ENCODE measurements around the gene CD300LG. TPM values are rescaled to one million over a fixed set of nuclear protein-coding genes. Genes with fewer than 3 reads are reported as not detected.

Gene CD300LG
- total RNA-seq, 1 donor from 2014 or later, result not detected

DNA sequence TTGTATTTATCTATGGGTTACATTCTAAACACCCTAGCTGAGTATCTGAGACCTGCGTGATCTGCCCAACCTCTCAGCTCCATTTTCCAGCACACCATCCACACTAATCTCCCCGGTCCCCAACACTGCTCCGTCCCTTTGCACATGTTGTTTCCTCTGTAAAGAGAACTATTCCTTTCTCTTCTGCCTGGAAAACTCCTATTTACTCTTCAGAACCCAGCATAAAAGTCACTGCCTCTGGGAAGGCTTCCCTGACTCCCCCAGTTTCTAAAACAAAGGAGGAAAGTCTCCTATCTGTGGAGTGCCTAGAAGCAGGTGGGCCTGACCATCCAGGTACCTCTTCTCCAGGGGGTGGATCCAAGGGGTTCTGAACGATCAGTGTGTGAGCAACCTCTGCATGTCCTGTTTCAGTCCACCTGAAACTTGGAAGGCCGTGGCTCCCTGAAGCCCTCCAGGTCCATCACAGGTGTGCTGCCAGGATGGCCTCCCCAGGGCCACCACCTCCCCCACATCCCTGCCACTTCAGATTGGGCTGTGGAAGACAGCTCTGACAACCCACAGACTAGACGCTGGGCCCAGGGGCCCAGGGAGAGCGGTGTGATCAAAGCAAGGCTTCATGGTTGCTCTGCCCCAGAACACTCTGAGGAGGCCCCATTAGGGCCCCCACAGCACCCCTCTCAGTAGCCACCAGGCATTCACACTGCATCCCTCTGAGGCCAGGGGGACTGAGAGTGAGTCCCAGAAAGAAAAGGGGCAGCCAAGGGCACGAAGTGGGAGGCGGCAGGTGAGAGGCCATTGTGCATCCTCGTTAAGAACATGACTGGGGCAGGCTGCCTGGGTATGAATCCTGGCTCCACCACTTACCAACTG is 34.3 kb upstream of the CD300LG start:
- H3K27ac Mint-ChIP-seq, result no peak overlapping the region
- H3K9me3 Mint-ChIP-seq, result no peaks in the 10 kb centered on the region

DNA sequence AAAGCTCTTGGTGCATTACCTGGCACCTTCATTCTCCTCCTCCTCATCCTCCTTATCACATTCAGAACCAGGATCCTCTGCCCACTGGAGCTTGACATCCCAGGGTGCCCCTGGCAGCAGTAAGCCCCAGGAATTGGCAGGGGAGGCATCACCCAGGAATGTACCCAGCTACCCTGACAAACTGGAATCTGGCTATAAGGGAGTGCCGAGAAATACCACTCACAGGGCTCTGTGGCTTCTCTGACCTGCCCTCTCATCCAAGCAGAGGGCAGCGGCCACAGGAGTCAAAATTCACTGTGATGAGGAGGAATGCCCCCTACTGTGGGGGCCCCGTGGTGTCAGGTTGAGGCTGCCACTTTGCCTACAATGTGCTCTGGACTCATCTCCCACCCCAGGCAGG is 33.6 kb upstream of the CD300LG start:
- TF ChIP-seq, protein P1, sequence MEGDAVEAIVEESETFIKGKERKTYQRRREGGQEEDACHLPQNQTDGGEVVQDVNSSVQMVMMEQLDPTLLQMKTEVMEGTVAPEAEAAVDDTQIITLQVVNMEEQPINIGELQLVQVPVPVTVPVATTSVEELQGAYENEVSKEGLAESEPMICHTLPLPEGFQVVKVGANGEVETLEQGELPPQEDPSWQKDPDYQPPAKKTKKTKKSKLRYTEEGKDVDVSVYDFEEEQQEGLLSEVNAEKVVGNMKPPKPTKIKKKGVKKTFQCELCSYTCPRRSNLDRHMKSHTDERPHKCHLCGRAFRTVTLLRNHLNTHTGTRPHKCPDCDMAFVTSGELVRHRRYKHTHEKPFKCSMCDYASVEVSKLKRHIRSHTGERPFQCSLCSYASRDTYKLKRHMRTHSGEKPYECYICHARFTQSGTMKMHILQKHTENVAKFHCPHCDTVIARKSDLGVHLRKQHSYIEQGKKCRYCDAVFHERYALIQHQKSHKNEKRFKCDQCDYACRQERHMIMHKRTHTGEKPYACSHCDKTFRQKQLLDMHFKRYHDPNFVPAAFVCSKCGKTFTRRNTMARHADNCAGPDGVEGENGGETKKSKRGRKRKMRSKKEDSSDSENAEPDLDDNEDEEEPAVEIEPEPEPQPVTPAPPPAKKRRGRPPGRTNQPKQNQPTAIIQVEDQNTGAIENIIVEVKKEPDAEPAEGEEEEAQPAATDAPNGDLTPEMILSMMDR (conservative IDR thresholded peaks at IDR 0.05), result no peak
- no peak for DNase-seq (ENCODE audit: extremely low spot score, unreplicated experiment)
- H3K27me3 Mint-ChIP-seq, result no peaks in the 10 kb centered on the region
- no peak overlapping the region for H3K4me3 Mint-ChIP-seq
- no peaks in the 10 kb centered on the region for H3K4me1 Mint-ChIP-seq (ENCODE audit: unreplicated experiment)
- no peak overlapping the region for H3K27ac Mint-ChIP-seq
- H3K36me3 Mint-ChIP-seq, result no peaks in the 10 kb centered on the region
- H3K9me3 Mint-ChIP-seq, result no peaks in the 10 kb centered on the region

More for the DNA sequence above, 34.3 kb upstream of the CD300LG start:
- DNase-seq (ENCODE audit: extremely low spot score, unreplicated experiment), result no peak
- TF ChIP-seq, protein P1 (conservative IDR thresholded peaks at IDR 0.05), result no peak
- no peaks in the 10 kb centered on the region for H3K4me1 Mint-ChIP-seq (ENCODE audit: unreplicated experiment)
- H3K4me3 Mint-ChIP-seq, result no peak overlapping the region
- no peaks in the 10 kb centered on the region for H3K36me3 Mint-ChIP-seq
- H3K27me3 Mint-ChIP-seq, result no peaks in the 10 kb centered on the region

DNA sequence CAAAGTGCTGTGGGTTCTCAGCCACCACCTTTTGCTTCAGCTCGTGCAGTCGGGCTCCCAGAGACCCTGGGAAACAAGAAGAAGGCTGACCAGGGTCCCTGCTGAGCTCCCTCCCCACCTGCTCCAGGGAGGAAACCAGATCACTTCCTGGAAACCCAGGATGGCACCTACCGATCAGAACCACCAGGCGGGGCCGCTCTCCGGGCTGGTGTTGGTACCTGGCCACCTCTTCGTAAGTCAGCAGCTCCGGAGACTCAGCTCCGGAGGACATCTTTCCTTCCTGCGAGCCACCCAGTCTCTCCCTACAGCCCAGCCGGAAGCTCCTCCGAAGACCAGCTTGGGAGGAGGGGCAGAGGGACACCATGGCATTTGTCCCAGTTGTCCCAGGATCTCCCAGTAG is 33.0 kb upstream of the CD300LG start:
- H3K27me3 Mint-ChIP-seq, result no peaks in the 10 kb centered on the region
- no peaks in the 10 kb centered on the region for H3K9me3 Mint-ChIP-seq
- H3K36me3 Mint-ChIP-seq, result no peaks in the 10 kb centered on the region
- TF ChIP-seq, protein P1 (conservative IDR thresholded peaks at IDR 0.05), result no peak
- DNase-seq (ENCODE audit: extremely low spot score, unreplicated experiment), result no peak
- H3K27ac Mint-ChIP-seq, result no peak overlapping the region
- no peak overlapping the region for H3K4me3 Mint-ChIP-seq
- H3K4me1 Mint-ChIP-seq (ENCODE audit: unreplicated experiment), result no peaks in the 10 kb centered on the region

DNA sequence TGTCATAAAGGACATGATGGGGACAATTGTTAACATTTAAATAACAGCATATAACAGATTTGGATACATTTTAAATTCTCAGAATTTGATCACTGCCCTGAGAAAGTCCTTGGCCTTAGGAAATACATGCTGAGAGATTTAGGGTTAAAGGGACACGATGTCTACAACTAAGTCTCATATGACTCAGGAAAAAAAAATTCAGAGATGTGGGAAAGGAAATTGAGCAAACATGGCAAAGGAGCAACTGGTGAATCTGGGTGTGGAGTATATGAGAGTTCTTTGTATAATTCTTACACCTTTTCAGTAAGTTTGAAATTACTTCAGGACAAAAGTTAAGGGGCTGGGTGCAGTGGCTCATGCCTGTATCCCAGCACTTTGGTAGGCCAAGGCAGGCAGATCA is 32.3 kb upstream of the CD300LG start:
- H3K36me3 Mint-ChIP-seq, result peaks cover 3% of the 10 kb centered on the region
- H3K4me3 Mint-ChIP-seq, result no peak overlapping the region
- no peak for DNase-seq (ENCODE audit: extremely low spot score, unreplicated experiment)
- no peaks in the 10 kb centered on the region for H3K9me3 Mint-ChIP-seq
- no peaks in the 10 kb centered on the region for H3K27me3 Mint-ChIP-seq
- H3K27ac Mint-ChIP-seq, result no peak overlapping the region
- TF ChIP-seq, protein P1 (conservative IDR thresholded peaks at IDR 0.05), result no peak
- no peaks in the 10 kb centered on the region for H3K4me1 Mint-ChIP-seq (ENCODE audit: unreplicated experiment)

DNA sequence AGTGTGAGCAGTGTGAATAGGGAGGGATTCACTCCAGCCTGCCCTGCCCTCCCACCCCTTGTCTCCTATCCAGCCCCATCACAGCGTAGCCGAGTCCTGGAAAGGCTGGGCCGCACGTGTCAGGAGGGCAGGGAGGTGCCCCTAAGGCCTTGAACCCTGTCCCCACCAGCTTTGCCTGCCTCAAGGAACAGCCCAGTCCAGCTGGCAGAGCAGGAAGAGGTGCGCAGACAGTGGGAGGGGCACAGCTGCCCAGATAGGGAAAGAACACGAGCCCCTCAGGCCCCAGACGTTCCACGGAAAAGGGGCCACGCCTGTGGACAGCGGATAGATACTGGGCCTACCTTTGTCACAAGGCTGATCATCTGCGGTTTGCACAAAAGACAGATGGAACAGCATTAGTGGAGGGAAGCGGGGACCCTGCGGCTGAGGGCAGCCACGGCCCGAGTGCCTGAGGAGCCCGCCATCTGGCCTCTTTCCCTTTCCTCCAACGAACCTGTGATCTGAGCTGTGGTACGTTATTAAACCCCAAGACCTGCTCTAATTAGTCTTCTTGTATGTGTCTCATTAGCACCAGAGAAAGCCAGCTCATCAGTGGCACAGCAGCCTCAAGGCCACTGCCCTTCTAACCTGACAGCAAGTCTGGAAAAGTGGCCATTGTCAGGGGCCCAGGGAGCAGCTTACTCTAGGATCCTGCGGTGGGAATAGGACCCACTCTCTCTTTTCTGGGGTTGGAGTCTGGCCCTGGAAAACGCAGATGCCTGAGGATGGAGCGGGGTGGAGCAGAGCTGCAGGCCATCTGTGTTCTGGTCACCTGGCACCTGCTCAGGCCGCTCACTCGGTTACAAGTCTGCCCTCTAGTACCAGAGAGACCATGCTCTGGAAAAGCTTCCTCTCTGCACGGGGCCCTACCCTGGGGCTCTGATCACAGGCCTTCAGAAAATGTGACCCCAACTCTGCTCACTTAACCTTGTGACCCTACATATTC is 30.3 kb upstream of the CD300LG start:
- Mint-ChIP-seq H3K27me3 (no peaks in the 10 kb centered on the region), H3K36me3 (peaks cover 3% of the 10 kb centered on the region), H3K4me1 (ENCODE audit: unreplicated experiment) (no peaks in the 10 kb centered on the region), H3K4me3 (no peak overlapping the region), H3K9me3 (no peaks in the 10 kb centered on the region), H3K27ac (no peak overlapping the region)
- DNase-seq (ENCODE audit: extremely low spot score, unreplicated experiment), result no peak
- TF ChIP-seq, protein P1 (conservative IDR thresholded peaks at IDR 0.05), result no peak
